ENCODE data around the gene GLT6D1. TPM values are rescaled to one million over a fixed set of nuclear protein-coding genes. Genes with fewer than 3 reads are reported as not detected.

The GLT6D1 gene
- total RNA-seq, 4 donors from 2014 or later, result not detected

- H3K9me3 ChIP-seq, result peaks cover 0 to 6% (median 0%) of the 10 kb centered on the region in 4 donors
- no peak overlapping the region for H3K4me3 ChIP-seq
- no peaks in the 10 kb centered on the region for H3K4me1 ChIP-seq
- no peaks in the 10 kb centered on the region for H3K36me3 ChIP-seq
- TF ChIP-seq, protein P1, sequence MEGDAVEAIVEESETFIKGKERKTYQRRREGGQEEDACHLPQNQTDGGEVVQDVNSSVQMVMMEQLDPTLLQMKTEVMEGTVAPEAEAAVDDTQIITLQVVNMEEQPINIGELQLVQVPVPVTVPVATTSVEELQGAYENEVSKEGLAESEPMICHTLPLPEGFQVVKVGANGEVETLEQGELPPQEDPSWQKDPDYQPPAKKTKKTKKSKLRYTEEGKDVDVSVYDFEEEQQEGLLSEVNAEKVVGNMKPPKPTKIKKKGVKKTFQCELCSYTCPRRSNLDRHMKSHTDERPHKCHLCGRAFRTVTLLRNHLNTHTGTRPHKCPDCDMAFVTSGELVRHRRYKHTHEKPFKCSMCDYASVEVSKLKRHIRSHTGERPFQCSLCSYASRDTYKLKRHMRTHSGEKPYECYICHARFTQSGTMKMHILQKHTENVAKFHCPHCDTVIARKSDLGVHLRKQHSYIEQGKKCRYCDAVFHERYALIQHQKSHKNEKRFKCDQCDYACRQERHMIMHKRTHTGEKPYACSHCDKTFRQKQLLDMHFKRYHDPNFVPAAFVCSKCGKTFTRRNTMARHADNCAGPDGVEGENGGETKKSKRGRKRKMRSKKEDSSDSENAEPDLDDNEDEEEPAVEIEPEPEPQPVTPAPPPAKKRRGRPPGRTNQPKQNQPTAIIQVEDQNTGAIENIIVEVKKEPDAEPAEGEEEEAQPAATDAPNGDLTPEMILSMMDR (IDR thresholded peaks at IDR 0.05), result no peak
- peaks cover 0 to 23% of the 10 kb centered on the region in 2 donors for H3K27me3 ChIP-seq
- no peak for DNase-seq (ENCODE audit: low spot score in 2 of 2)
- H3K27ac ChIP-seq, result no peak overlapping the region
- 84 to 85% methylated on average over 5 of the region's 5 CpGs for WGBS, 2 donors
Observed at GRCh38 chr9:135681161-135681560, 41.8 kb upstream of the GLT6D1 start.

- 68 to 73% methylated on average over 16 of the region's 16 CpGs for WGBS, 2 donors
- TF ChIP-seq, protein P1 (IDR thresholded peaks at IDR 0.05), result no peak
- no peak for TF ChIP-seq EP300 (IDR thresholded peaks at IDR 0.05)
- TF ChIP-seq POLR2A (IDR thresholded peaks at IDR 0.05), result no peak
- DNase-seq (ENCODE audit: low spot score in 2 of 2), result no peak
Observed at GRCh38 chr9:135680056-135680455, 40.7 kb upstream of the GLT6D1 start.

GRCh38 chr9:135678236-135679017 is 39.1 kb upstream of the GLT6D1 start:
- no peaks in the 10 kb centered on the region for H3K36me3 ChIP-seq
- peaks cover 0 to 6% (median 0%) of the 10 kb centered on the region in 4 donors for H3K9me3 ChIP-seq
- TF ChIP-seq, protein P1 (IDR thresholded peaks at IDR 0.05), result no peak
- no peak for TF ChIP-seq POLR2A (IDR thresholded peaks at IDR 0.05)
- TF ChIP-seq EP300 (IDR thresholded peaks at IDR 0.05), result no peak
- no peaks in the 10 kb centered on the region for H3K4me1 ChIP-seq
- DNase-seq (ENCODE audit: low spot score in 2 of 2), result no peak
- peaks cover 0 to 9% of the 10 kb centered on the region in 2 donors for H3K27me3 ChIP-seq
- WGBS, 2 donors, result 85 to 93% methylated on average over 17 to 19 of the region's 20 CpGs
- no peak overlapping the region for H3K4me3 ChIP-seq
- H3K27ac ChIP-seq, result no peak overlapping the region

More at GRCh38 chr9:135680056-135680455, 40.7 kb upstream of the GLT6D1 start:
- H3K4me3 ChIP-seq, result no peak overlapping the region
- peaks cover 0 to 6% (median 0%) of the 10 kb centered on the region in 4 donors for H3K9me3 ChIP-seq
- no peaks in the 10 kb centered on the region for H3K4me1 ChIP-seq
- H3K36me3 ChIP-seq, result no peaks in the 10 kb centered on the region
- peaks cover 0 to 21% of the 10 kb centered on the region in 2 donors for H3K27me3 ChIP-seq
- H3K27ac ChIP-seq, result no peak overlapping the region

- Histone ChIP-seq H3K9me3 (peaks cover 0 to 6% (median 0%) of the 10 kb centered on the region in 4 donors), H3K36me3 (no peaks in the 10 kb centered on the region), H3K27me3 (peaks cover 0 to 4% of the 10 kb centered on the region in 2 donors), H3K27ac (no peak overlapping the region), H3K4me3 (no peak overlapping the region), H3K4me1 (no peaks in the 10 kb centered on the region)
- TF ChIP-seq EP300 (IDR thresholded peaks at IDR 0.05) (no peak), POLR2A (IDR thresholded peaks at IDR 0.05) (no peak)
- TF ChIP-seq, protein P1 (IDR thresholded peaks at IDR 0.05), result no peak
- no peak for DNase-seq (ENCODE audit: low spot score in 2 of 2)
- WGBS, 2 donors, result 78 to 85% methylated on average over 20 to 21 of the region's 22 CpGs
Observed at GRCh38 chr9:135677641-135678168, 38.4 kb upstream of the GLT6D1 start.

DNA sequence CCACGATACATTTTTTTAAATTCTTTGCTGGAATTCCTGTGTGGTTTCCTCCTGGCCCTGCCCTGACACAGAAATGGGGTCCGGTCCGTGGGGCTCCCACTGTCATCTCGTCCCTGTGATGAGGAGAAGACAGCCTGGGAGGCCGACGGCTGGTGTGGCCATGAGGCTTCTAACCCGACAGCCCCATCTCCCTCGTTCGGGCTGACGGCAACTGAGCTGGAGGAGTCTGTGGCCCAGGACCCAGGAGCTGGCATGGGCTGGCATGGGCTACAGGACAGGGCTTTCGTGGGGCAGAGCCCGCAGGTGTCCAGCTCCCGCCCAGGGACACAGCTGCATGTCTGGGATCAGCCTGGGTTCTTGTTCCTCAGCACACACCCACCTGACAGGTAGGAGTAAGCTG is 37.6 kb upstream of the GLT6D1 start:
- Histone ChIP-seq H3K27me3 (peaks cover 0 to 4% of the 10 kb centered on the region in 2 donors), H3K4me1 (no peaks in the 10 kb centered on the region), H3K9me3 (peaks cover 0 to 6% (median 0%) of the 10 kb centered on the region in 4 donors), H3K27ac (no peak overlapping the region), H3K36me3 (no peaks in the 10 kb centered on the region), H3K4me3 (no peak overlapping the region)
- TF ChIP-seq, protein P1 (IDR thresholded peaks at IDR 0.05), result no peak
- TF ChIP-seq EP300 (IDR thresholded peaks at IDR 0.05) (no peak), POLR2A (IDR thresholded peaks at IDR 0.05) (no peak)
- no peak for DNase-seq (ENCODE audit: low spot score in 2 of 2)
- WGBS, 2 donors, result 80 to 85% methylated on average over 9 to 13 of the region's 13 CpGs
